Activated T-helper 1 cell treated with anti-CD3 and anti-CD28 coated beads, Interleukin-12 subunit alpha, Interleukin-12 subunit beta, Interleukin-2, Interleukin-4 antibody, amounts not matched to agents 30 ng/mL and 10 ng/mL and 1 ng/mL, durations not matched to agents 14 hours and 24 hours and 36 hours (primary cell): Measurements from ENCODE around the gene ATG101. TPM values are rescaled to one million over a fixed set of nuclear protein-coding genes. Genes with fewer than 3 reads are reported as not detected.

ENCODE experiments used
- DNase-seq: peaks from one replicate; pipeline ENCODE4 v3.0.0; 2021; ENCODE audit warnings: low spot score
- H3K27ac Mint-ChIP-seq: one replicate; pipeline ENCODE4 v1.8.0; 2021; ENCODE audit warnings: mild to moderate bottlenecking, mixed read lengths
- H3K27me3 Mint-ChIP-seq: one replicate; pipeline ENCODE4 v1.8.0; 2022; ENCODE audit warnings: mild to moderate bottlenecking, moderate library complexity, mixed read lengths; ENCODE audit not compliant: insufficient read depth
- H3K36me3 Mint-ChIP-seq: one replicate; pipeline ENCODE4 v1.8.0; 2021; ENCODE audit warnings: low read depth, mixed read lengths
- H3K4me1 Mint-ChIP-seq: one replicate; pipeline ENCODE4 v1.8.0; 2021; ENCODE audit warnings: low read depth, mixed read lengths
- H3K4me3 Mint-ChIP-seq: one replicate; pipeline ENCODE4 v1.8.0; 2021; ENCODE audit warnings: mild to moderate bottlenecking, moderate library complexity, mixed read lengths
- H3K9me3 Mint-ChIP-seq: one replicate; pipeline ENCODE4 v1.8.0; 2021; ENCODE audit warnings: mixed read lengths
- intact Hi-C: fragments of 100-400 bp; cut with micrococcal nuclease; formaldehyde crosslinking; loops from one replicate; pipeline ENCODE4 v1.15.1; 2024
- total RNA-seq: library from RNA; stranded (reverse); gene quantifications from 2 replicates; pipeline ENCODE4 v1.2.3, GENCODE V29; 2022

Gene ATG101
- total RNA-seq, 1 donor from 2014 or later = 56.2 TPM

GRCh38 chr12:52055731-52056711 is 13.8 kb upstream of the ATG101 start:
- H3K27ac Mint-ChIP-seq = no peak overlapping the region
- intact Hi-C loops = no loop called here

GRCh38 chr12:52056801-52057637 is 12.8 kb upstream of the ATG101 start:
- Mint-ChIP-seq H3K27me3 (no peaks in the 10 kb centered on the region), H3K4me3 (no peak overlapping the region), H3K27ac (no peak overlapping the region), H3K9me3 (no peaks in the 10 kb centered on the region), H3K4me1 (peaks cover 16% of the 10 kb centered on the region), H3K36me3 (peaks cover 27% of the 10 kb centered on the region)
- DNase-seq = no peak
- intact Hi-C loops = no loop called here

More at GRCh38 chr12:52055731-52056711, 13.8 kb upstream of the ATG101 start:
- peaks cover 31% of the 10 kb centered on the region for H3K36me3 Mint-ChIP-seq
- H3K27me3 Mint-ChIP-seq = no peaks in the 10 kb centered on the region
- H3K4me1 Mint-ChIP-seq = peaks cover 18% of the 10 kb centered on the region
- no peak for DNase-seq
- no peaks in the 10 kb centered on the region for H3K9me3 Mint-ChIP-seq
- H3K4me3 Mint-ChIP-seq = no peak overlapping the region

DNA sequence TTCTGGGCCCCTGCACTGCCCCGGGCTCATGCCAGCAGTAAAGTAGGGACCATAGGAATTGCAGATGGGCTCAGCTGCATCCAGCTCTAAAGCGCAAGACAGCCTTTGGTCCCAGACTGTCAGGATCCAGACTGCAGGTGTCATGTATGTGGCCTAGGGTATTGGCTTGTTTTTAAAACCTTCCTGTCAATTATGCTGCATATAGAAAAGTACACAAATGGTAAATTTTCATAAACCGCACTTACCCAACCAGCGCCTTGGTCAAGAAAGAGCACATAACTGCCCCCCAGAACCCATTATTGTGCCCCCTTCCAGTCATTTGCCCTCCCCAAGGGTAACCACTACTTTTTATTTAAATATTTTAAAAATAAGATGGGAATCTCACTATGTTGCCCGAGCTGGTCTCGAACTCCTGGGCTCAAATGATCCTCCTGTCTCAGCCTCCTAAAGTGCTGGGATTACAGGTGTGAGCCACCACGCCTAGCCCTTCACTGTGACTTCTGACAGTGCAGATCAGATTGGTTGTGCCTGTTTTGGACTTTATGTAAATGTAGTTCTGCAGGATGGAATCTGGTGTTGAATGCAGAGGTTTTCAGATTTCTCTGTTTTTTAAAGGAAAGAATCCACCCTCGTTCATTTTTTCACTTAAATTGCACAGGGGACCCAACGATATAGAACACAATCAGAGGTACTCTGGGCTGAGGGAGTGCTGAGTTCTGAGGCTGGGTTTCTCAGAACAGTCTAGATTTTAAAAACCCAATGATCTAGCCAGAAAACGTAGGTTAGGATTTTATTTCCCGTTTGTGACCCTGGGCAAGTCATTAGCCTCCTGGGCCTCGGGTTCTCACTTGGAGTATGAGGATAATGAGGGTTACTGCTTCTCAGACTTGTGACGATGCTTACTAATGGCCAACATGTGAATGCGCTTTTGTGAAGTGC is 11.9 kb upstream of the ATG101 start:
- Mint-ChIP-seq H3K27ac (no peak overlapping the region), H3K36me3 (peaks cover 26% of the 10 kb centered on the region), H3K4me1 (peaks cover 7% of the 10 kb centered on the region)

DNA sequence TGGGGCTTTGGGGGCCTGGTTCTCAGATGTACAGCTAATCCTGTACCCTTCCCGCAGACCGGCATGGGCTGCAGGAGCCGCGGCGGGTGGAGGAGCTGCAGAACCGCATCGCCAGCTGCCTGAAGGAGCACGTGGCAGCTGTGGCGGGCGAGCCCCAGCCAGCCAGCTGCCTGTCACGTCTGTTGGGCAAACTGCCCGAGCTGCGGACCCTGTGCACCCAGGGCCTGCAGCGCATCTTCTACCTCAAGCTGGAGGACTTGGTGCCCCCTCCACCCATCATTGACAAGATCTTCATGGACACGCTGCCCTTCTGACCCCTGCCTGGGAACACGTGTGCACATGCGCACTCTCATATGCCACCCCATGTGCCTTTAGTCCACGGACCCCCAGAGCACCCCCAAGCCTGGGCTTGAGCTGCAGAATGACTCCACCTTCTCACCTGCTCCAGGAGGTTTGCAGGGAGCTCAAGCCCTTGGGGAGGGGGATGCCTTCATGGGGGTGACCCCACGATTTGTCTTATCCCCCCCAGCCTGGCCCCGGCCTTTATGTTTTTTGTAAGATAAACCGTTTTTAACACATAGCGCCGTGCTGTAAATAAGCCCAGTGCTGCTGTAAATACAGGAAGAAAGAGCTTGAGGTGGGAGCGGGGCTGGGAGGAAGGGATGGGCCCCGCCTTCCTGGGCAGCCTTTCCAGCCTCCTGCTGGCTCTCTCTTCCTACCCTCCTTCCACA is 11.0 kb upstream of the ATG101 start:
- Mint-ChIP-seq H3K9me3 (no peaks in the 10 kb centered on the region), H3K36me3 (peaks cover 26% of the 10 kb centered on the region), H3K4me3 (no peak overlapping the region), H3K27ac (no peak overlapping the region), H3K27me3 (no peaks in the 10 kb centered on the region), H3K4me1 (no peaks in the 10 kb centered on the region)
- intact Hi-C loops = no loop called here
- no peak for DNase-seq

More for the DNA sequence above, 11.9 kb upstream of the ATG101 start:
- no peak for DNase-seq
- no peak overlapping the region for H3K4me3 Mint-ChIP-seq
- intact Hi-C loops = no loop called here
- H3K27me3 Mint-ChIP-seq = no peaks in the 10 kb centered on the region
- no peaks in the 10 kb centered on the region for H3K9me3 Mint-ChIP-seq

DNA sequence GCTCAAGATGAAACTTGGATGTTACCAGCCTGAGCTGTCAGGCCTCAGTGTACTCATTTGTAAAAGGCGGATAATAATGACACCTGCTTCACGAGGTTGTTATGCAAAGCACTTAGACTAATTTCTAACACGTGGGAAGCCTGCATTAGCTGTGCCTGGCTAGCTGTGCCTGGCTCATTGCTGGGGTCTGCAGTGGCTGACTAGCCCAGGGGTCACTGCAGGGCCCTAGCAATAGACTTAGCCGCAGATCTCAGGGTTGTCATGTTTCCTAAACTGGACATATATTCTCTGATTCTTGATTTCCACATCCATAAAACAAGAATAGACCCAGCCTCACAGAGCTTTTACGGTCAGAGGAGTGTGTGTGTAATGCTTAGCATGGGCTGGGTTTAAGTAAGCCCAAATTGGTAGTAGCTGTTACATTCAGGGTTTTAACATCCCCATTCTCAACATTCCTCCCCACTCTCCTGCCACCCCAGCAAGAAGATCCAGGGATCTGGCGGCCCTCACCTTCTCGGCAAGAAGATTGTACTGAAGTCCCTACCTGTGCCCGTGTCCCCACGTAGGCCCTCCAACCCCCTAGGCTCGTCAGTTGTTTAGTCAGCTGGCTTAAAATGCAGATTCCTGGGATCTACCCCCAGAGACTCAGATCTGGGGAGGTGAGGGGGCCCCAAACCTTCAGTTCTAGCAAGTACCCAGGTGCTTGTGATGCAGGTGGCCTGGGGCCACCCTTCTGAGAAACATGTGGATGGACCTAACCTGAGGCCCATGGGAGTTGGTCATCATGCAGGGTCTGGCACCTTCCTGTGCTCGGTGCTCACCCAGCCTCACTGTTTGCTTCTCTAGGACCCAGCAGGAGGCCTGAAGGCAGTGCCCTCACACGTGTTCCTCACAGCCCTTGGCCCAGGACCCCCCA is 9.9 kb upstream of the ATG101 start:
- Mint-ChIP-seq H3K36me3 (peaks cover 21% of the 10 kb centered on the region), H3K9me3 (no peaks in the 10 kb centered on the region), H3K4me3 (no peak overlapping the region), H3K4me1 (no peaks in the 10 kb centered on the region), H3K27me3 (peaks cover 2% of the 10 kb centered on the region), H3K27ac (no peak overlapping the region)
- DNase-seq = no peak
- intact Hi-C loops = no loop called here

- DNase-seq = no peak
- H3K27ac Mint-ChIP-seq = no peak overlapping the region
- H3K4me1 Mint-ChIP-seq = no peaks in the 10 kb centered on the region
- intact Hi-C loops = no loop called here
- H3K9me3 Mint-ChIP-seq = no peaks in the 10 kb centered on the region
- H3K4me3 Mint-ChIP-seq = no peak overlapping the region
- H3K36me3 Mint-ChIP-seq = peaks cover 21% of the 10 kb centered on the region
- peaks cover 2% of the 10 kb centered on the region for H3K27me3 Mint-ChIP-seq
Observed at GRCh38 chr12:52060498-52061177, 9.1 kb upstream of the ATG101 start.

DNA sequence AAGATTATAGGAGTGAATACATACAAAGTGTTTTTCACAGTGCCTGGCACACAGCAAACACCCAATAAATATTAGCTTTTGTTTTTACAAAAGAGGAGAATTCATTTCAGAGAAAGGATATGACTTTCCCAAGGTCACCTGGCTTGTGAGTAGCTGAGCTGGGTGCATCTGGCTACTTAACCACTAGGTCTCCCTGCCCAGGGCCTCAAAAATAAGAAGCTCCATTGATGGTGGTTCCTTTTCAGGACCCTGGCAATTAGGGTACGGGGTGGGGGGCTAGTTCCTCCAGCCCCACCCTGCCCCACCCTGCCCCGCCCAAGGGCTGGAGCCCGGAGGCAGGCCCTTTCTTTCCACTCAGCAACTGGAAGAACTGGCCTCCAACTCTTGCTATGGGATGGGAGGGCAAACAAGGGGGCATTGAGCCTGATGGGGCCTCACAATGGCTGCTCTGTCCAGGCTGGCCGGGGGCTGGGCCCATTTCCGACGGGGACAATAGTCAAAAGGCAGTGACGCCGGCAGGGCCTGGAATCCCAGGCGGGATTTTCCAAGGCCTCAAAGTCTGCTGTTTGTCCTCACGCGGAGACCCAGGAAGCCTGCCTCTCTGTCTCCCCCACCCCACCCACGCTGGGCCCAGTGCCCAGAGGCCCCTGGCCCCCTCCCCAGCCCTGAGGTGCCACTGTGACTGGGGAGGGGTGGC is 8.2 kb upstream of the ATG101 start:
- Mint-ChIP-seq H3K9me3 (no peaks in the 10 kb centered on the region), H3K27ac (no peak overlapping the region), H3K4me1 (peaks cover 4% of the 10 kb centered on the region), H3K36me3 (peaks cover 17% of the 10 kb centered on the region), H3K27me3 (peaks cover 2% of the 10 kb centered on the region), H3K4me3 (no peak overlapping the region)
- intact Hi-C loops = no loop called here
- no peak for DNase-seq

DNA sequence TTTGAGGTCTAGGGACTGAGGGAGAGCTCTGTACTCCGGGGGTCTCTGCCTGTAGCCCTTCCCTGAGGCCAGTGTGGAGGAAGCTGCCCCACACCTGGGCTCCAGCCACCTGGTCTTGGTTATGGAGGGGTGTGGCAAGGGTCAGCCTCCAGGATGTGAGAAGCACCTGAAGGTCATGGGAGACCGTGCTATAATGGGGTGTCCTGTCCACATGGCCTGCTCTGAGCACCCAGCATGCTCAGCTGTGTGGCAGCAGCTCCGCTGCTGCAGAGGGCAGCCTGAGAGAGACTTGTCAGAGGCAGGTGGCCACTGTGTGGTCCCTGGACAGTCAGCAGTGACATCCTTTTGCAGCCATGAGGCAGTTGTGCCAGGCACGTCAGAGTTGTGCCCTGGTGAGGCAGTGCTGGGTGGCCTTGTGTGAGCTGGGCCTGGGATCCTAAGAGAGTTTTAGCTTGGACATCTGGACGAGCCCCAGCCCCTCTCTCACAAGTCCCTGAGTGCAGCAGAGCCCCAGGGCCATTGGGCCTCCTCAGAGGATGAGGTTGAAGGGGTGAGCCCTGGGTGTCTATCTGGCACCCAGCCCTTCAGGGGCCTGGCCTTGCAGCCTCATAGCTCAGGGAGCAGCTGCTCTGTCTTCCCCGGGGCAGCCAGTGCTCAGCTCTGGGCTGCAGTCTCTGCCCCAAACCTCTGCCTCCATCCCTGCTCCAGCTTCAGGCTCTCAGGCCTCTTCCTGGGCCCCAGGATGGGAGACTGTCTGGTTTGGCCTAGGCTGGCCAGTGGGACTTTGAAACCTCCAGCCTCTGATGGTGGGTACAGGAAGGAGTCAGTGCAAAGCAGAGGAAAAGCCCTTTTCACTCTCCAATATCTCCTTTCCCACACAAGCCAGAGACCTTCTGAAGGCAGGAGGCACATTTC is 7.4 kb upstream of the ATG101 start:
- no peak overlapping the region for H3K27ac Mint-ChIP-seq
- peaks cover 8% of the 10 kb centered on the region for H3K4me1 Mint-ChIP-seq
- no peak for DNase-seq
- intact Hi-C loops = no loop called here
- no peaks in the 10 kb centered on the region for H3K9me3 Mint-ChIP-seq
- peaks cover 12% of the 10 kb centered on the region for H3K36me3 Mint-ChIP-seq
- no peak overlapping the region for H3K4me3 Mint-ChIP-seq
- H3K27me3 Mint-ChIP-seq = peaks cover 2% of the 10 kb centered on the region

- H3K27me3 Mint-ChIP-seq = peaks cover 2% of the 10 kb centered on the region
- no peak overlapping the region for H3K27ac Mint-ChIP-seq
- DNase-seq = no peak
- H3K36me3 Mint-ChIP-seq = peaks cover 8% of the 10 kb centered on the region
- no peak overlapping the region for H3K4me3 Mint-ChIP-seq
- no peaks in the 10 kb centered on the region for H3K9me3 Mint-ChIP-seq
- H3K4me1 Mint-ChIP-seq = peaks cover 8% of the 10 kb centered on the region
- intact Hi-C loops = no loop called here
Observed at GRCh38 chr12:52063082-52063924, 6.5 kb upstream of the ATG101 start.
